Cardiac fibroblast (primary cell): Measurements from ENCODE around the gene PRR36.

Experiments
- DNase-seq, 2 donors: peaks; one replicate each; pipeline versions ENCODE4 v3.0.0 to v3.0.0-alpha.2; 2010; ENCODE audit warnings: low read depth in 2 of 2
- H3K4me3 ChIP-seq, 2 donors: replicated peaks in 1 of 2; 1 replicate in 1 of 2; 2 replicates in 1 of 2; pipeline ENCODE4 v1.5.1; 2011; ENCODE audit warnings: low read depth in 2 of 2, low read length in 2 of 2, mild to moderate bottlenecking in 2 of 2, moderate library complexity in 1 of 2
- TF ChIP-seq, protein P1 (sequence below): IDR thresholded peaks from one replicate; pipeline ENCODE4 v1.5.1; 2011; ENCODE audit warnings: low read depth, mild to moderate bottlenecking, low read length, inconsistent platforms

The PRR36 gene

DNA sequence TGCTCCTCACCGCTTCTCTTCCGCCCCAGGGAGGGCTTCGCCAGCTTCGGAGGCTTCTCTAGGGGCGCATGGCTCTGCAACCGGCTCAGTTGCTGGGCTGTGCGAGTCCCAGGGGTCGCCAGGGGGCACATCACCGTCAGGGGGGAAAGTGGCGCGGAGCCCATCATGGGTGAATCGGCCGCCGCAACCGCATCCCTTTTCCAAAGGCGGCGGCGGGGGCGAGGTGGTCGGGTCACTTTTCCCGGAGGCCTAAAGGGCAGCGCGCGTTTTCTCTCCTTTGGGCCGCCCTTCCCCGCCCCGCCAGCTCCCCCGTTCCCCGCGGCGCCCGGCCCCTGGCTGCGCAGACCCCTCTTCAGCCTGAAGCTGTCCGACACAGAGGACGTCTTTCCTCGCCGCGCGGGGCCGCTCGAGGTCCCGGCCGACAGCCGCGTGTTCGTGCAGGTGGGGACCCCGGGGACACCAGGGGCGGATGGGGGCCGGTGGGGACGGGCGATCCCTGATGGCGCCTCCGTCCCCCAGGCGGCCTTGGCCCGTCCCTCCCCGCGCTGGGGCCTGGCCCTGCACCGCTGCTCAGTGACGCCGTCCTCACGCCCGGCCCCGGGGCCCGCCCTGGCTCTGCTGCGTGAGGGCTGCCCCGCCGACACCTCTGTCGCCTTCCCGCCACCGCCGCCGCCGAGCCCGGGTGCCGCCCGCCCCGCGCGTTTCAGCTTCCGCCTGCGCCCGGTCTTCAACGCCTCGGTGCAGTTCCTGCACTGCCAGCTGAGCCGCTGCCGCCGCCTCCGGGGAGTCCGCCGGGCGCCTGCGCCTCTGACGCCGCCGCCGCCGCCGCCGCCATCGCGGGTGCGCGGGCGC, 42.1 kb upstream of the PRR36 start:
- TF ChIP-seq, protein P1, sequence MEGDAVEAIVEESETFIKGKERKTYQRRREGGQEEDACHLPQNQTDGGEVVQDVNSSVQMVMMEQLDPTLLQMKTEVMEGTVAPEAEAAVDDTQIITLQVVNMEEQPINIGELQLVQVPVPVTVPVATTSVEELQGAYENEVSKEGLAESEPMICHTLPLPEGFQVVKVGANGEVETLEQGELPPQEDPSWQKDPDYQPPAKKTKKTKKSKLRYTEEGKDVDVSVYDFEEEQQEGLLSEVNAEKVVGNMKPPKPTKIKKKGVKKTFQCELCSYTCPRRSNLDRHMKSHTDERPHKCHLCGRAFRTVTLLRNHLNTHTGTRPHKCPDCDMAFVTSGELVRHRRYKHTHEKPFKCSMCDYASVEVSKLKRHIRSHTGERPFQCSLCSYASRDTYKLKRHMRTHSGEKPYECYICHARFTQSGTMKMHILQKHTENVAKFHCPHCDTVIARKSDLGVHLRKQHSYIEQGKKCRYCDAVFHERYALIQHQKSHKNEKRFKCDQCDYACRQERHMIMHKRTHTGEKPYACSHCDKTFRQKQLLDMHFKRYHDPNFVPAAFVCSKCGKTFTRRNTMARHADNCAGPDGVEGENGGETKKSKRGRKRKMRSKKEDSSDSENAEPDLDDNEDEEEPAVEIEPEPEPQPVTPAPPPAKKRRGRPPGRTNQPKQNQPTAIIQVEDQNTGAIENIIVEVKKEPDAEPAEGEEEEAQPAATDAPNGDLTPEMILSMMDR: no peak
- DNase-seq: peak in 1 of 2 donors; percentile 30
- H3K4me3 ChIP-seq: peak overlapping the region; percentile 17 to 40

DNA sequence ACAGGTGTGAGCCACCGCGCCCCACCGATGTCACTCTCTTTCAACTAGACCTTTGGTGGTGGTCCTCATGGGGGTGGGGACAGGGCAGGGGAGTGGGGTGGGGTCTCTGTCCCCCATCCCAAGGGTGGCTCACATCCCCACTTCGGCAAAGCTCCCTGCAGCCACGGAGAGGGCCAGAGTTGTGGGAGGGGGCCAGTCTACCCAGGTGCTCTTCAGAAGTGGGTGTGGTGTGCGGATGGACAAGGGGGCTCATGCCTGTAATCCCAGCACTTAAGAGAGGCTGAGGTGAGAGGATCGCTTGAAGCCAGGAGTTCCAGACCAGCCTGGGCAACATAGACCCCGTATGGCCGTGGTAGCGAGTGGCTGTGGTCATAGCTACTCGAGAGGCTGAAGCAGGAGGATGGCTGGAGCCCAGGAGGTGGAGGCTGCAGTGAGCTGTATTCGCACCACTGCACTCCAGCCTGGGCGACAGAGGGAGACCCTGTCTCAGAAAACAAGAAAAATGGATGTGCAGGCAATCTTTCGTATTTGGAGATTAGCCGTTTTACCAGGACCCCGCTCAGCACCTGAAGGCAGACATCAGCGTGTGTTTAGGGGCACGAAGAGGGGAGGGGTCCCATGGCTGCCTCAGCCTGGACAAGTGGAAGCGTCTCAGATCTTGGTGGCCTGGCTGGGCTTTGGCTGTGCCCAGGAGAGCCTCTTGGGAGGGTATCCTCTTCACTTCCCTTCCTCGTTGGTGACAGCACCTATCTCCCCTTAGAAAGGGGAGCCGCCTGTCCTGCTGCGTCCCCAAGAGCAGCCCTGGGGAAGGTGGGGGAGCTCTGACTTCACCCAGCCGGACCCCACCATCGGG, 41.3 kb upstream of the PRR36 start:
- peak overlapping the region in 1 of 2 donors; percentile 40 for H3K4me3 ChIP-seq
- DNase-seq: no peak

DNA sequence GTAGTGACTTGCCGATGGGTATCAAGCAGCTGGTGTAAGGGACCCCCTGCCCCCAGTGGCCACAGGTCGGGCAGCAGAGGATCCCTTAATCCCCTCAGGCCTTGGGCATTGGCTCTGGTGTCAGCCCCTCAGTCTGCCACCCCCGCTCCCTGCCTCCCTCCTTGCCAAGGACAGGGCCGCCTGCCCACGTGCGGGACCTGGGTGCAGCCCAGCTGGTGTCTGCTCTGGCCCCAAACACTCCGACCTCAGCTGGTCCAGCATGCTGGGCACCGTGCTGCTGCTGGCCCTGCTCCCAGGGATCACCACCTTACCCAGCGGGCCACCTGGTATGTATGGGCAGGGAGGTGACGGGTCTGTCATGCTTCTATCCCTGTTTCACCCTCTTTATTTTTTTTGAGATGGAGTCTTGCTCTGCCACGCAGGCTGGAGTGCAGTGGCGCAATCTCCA, 40.4 kb upstream of the PRR36 start, which contains the start of gene TGFBR3L:
TSS of gene TGFBR3L (plus strand) at position 233 of the 448 bp plus-strand sequence.
- DNase-seq: no peak
- H3K4me3 ChIP-seq: no peak within 1 kb of the TSS
- TF ChIP-seq, protein P1: no peak

More for the DNA sequence above, 41.3 kb upstream of the PRR36 start:
- TF ChIP-seq, protein P1: no peak

DNA sequence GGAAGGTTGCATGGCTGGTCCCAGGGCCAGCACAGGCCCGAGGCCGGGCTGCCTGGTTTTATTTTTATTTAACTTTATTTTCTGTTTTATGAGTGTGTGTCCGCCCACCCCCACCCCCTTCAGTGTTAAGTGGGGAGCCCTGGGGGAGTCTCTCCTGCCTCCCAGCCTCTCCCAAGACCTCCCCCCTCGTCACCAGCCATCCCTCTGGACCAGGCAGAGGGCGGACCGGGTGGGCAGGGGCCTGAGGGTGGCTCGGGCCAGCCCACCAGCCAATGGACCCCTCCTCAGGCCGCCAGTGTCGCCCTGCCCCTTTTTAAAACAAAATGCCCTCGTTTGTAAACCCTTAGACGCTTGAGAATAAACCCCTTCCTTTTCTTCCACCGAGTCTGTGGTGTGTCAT, 39.9 kb upstream of the PRR36 start:
- TF ChIP-seq, protein P1: no peak
- no peak for DNase-seq
- no peak overlapping the region for H3K4me3 ChIP-seq

DNA sequence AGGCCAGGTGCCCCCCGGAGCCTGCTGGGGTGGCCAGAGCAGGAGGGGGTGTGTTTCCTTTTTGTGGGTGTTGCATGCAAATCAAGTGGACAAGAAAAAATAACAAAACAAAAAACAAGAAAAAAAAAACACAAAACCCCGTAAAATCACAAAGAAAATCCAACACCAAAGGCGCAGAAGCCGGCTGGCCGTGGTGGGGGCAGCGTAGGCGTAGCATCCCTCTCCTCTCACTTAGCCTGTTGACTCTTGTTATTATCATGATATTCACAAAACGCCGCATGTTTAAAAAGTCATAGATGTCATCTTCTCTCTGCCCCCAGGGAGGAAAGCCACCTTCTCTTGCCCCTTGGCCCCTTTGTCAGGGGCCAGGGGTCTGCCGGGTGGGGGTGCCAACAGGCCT, 39.5 kb upstream of the PRR36 start:
- TF ChIP-seq, protein P1: no peak
- no peak overlapping the region for H3K4me3 ChIP-seq
- DNase-seq: no peak

DNA sequence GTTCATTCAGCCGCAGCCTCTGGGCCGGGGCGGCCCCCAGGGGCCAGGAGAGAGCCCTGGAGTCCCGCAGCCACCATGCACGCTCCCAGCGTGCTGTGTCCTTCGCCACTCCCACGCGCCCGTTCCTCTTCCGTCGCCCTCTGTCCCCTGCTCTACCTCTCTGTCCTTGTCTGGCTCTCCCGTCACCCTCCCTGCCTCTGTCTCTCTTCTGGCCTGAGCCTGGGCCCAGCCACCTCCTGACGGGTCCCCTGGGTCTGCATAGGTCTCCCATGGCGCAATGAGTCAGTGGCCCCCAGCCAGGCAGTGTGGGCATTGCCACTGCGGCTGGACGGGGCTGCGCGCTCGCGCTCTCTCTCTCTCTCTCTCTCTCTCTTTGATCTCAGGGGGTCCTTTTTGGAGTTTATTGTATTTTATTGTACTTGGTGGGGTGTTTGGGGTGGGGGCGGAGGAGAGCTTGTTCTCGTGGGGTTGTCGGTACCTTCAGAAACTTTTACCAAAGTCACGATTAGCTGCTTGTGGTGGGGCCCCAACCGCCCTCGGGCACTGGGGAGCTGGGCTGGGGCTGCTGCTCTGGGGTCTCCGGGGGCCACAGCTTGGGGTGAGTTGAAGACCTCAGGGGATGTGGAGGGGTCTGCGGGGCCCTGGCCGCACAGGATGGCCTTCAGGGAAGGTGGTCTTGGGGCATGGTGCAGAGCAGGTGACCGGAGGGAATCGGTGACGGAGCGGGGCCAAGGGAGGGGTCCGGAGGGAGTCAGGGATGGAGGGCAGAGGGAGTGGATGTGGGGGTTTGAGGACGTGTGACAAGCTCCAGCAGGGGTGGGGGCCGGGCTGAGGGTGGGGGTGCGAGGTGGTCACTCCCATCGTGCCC, 38.7 kb upstream of the PRR36 start:
- no peak for DNase-seq
- no peak overlapping the region for H3K4me3 ChIP-seq
- TF ChIP-seq, protein P1: no peak
